HG03457 (cell line): Measurements from ENCODE around the gene FKBP5.
"Not testable (repeated sequence)": the region's sequence is repeated elsewhere in the genome, so short reads cannot be mapped to it uniquely, and the experiment has no call there.

Experiments
- ATAC-seq: cut with Tn5 transposase; IDR thresholded peaks from one replicate; pipeline ENCODE4 v1.9.1; 2021; ENCODE audit warnings: moderate number of reproducible peaks; ENCODE audit not compliant: unreplicated experiment

The FKBP5 gene

DNA sequence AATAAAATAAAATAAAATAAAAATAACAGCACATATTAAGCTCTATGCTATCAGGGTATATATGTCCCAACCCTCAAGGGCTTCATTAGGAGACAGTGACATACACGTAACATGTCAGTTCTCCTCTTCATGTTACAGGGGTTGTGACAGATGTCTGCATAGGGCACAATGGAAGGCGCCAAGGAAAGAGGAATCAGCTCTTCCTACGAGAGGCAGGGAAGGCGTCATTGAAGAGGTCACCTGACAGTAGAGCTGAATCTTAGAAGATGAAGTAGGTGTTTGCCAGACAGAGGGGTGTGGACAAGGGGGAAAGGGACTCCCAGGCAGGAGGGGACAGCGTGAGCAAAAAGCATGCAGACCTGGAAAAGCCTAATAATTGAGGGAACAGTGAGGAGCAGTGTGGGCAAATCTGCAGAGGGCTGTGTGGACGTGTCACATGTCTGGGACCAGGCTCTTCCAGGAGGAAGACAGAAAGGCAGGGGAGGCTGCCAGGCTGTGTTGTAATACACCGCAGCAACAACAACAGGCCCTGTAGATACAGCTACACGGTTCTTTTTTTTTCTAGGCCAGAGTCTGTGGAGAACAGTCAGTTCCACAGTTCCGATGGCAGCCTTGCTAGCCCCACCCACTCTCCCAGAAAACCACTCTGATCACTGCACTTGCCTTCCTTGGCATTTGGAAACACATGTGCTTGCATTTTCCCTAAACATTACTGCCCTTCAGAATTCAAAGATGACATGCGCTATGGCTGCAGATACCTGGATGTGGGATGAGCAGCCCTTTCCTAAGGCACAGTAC lies 2.5 kb upstream of the FKBP5 start:
- ATAC-seq = no peak

DNA sequence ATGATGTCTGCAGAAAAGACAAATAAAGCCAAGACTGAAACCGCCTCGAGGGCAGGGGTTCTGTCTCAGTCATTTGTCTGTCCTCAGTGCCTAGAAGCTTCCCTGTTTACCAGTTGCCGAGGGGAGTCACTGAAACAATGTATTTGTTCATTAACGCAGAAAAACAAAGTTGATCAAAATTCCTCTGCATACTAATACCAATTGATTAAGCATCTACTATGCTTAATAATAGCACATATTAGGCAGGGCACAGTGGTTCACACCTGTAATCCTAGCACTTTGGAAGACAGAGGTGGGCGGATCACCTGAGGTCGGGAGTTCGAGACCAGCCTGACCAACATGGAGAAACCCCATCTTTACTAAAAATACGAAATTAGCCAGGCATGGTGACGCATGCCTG lies 1.8 kb upstream of the FKBP5 start:
- no peak for ATAC-seq

DNA sequence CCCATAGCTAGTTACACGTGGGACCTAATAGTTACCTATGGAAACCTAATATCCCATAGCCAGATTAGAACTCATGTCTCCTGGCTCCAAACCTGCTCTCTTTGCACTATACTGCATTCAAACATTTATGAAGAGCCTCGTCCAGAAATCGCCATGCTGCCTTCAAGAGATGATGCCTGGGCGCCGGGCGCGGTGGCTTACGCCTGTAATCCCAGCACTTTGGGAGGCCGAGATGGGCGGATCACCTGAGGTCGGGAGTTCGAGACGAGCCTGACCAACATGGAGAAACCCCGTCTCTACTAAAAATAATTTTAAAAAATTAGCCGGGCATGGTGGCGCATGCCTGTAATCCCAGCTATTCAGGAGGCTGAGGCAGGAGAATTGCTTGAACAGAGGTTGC lies 1.3 kb upstream of the FKBP5 start:
- not testable (repeated sequence) for ATAC-seq

DNA sequence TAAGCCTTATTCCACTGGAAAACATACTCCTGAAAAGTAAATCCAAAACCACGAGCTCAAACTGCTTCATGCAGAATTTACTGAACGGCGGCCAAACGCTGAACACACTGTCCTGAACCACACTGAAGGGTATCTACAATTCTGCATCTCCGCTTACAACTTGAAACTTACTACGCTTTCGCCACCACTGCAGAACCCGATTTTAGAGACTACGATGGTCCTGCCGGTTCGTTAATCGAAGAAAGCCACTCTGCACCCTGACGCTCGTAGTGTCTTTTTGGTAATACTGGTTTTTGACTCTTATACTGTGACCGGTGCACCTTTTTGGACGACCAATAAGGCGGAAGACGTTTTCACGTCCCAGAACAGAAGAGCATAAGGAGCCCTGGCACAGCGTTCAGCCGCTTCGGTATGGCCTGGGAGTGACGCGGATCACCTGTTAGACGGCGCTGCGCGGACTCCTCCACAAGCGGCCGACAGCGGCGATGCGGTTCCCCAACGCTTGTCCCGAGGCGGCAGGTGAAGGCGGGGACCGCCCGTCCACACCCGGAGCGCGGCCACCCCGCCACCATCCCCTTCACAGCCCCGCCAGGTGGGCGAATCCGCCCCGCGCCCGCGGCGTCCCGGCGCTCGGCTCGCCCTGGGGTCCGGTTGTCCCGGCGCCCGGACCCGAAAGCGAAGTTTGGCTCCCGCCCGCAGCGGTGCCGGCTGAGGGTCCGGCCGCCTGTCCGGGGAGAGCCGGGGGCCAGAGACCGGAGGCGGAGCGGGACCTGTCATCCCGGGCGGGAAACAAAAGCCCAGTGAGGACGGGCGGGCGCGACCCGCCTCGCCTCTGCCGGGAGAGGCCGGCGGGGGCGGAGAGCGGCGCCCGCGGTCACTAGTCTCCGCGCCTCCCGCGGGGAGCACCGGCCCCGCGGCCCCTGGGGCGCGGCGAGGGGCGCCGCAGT lies 784 bp downstream of the FKBP5 start:
- ATAC-seq = peak; percentile 19

DNA sequence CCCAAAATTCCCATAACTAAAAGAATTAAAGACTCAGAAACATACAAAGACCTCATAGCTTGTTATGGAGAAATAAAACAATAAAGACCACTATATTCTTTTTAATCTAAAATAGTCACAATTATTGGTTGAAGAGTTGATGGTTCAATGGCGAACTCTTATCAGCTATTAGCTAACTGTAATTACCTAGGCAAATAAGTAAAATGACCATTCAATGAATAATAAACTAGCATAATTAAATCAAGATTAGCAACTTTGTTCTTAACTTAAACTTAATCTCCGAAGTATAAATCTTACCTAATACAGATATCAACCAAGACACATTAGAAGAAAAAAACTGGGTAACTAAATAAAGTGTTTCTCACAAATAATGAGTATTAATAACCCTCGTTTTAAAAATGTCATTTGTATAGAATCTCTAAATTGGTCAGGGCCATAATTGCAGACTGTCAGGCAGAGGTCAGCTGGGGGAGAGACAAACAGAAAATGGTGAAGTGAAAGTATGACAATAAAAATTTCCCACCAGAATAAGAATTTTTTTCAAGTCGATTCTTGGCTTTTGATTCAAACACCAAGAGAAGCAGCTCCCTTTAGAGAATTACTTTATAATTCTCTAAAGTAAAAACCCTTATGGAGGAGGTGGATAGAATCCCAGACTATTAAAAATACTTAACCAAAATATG lies 1.7 kb downstream of the FKBP5 start:
- ATAC-seq = no peak

DNA sequence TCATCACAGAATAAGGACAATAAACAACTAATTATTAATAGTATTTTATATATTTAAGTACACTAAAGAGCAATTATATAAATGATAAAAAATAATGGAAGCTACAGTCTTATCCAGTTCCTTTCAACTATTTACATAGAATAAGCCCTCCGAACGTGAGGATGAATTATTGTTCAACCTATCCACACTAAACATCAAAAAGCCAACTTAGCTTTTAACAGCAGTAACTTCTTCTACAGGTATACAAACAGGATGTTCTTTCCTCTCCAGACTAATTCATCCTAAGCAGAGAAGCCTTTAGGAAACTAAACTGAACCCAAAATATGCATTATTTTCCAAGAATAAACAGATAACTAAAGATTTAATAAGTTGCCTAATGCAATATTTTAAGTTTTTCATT lies 2.3 kb downstream of the FKBP5 start:
- no peak for ATAC-seq

DNA sequence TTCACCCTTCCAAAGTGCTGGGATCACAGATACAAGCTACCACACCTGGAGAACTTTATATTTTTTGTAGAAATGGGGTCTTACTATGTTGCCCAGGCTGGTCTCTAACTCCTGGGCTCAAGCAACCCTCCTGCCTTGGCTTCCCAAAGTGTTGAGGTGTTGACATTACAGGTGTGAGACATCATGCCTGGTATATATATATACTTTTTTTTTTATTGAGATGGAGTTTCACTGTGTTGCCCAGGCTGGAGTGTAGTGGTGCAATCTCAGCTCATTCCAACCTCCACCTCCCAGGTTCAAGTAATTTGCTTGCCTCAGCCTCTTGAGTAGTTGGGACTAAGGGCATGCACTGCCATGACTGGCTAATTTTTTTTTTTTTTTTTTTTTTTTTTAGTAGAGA lies 5.4 kb downstream of the FKBP5 start:
- ATAC-seq = no peak

DNA sequence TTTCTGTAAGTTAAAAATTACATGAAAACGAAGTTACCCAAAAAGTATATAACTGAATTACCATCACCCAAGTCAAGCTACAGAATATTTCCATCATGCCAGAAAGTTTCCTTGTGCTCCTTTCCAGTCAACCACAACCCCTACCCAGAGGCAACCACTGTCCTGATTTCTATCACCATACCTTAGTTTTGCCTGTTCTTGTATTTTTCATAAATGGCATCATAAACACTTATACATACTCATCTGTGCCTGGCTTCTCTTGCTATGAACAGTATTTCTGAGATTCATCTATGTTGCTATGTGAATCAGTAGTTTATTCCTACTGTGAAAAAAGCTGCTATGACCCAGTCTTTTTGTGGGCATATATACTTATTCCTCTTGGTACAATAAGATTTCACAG lies 7.4 kb downstream of the FKBP5 start:
- ATAC-seq = no peak

DNA sequence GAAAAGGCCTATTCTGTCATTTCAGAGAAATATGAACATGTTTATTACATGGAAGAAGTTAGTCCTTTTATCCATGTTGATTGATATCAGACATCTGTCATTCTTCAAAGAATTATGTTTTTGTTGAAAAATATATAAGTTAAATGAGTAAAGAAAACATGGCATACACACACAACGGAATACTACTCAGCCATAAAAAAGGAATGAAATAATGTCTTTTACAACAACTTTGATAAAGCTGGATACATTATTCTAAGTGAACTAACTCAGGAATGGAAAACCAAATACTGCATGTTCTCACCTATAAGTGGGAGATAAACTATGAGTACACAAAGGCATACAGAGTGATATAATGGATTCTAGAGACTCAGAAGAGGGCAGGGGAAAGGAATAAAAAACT lies 9.3 kb downstream of the FKBP5 start:
- ATAC-seq = no peak

DNA sequence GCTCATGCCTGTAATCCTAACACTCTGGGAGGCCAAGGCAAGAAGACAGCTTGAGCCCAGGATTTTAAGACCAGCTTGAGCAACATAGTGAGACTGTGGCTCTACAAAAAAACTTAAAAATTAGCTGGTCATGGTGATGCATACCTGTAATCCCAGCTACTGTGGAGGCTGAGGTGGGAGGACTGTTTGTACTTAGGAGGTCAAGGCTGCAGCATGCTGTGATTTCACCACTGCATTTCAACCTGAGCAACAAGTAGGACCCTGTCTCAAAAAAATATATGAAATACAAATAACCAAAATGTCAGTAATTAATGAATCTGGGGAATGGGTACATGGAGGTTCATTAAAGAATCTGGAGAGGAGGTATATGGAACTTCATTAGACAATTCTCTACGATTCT lies 9.9 kb downstream of the FKBP5 start:
- ATAC-seq = no peak

DNA sequence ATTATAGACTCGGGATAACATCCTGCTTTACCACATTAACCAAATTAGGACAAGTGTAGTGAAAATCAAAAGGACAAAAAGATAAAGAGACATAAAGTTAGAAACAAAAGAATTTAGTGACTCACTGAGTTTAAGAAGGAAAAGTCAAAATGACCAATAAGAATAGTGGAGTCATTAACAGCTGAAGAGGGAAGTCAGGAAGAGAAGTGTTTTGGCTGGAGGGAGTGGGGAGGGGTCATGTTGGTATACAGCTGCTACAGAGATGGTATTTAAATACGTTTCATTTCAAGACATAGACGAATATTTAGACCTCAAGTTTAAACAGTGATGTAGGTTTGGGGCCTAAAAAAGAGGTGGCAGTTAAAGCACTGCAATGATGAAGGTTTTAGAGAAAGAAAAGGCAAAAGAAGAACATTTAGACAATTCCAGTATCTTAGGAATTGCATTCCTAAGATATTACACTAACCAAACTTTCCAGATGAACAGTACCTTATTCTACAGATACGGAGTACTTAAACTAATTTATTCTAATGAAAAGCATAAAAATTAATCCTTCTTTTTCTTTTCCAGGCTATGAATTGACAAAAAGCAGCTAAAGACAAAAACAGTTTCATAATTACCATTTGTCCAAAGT lies 10.6 kb downstream of the FKBP5 start:
- no peak for ATAC-seq

DNA sequence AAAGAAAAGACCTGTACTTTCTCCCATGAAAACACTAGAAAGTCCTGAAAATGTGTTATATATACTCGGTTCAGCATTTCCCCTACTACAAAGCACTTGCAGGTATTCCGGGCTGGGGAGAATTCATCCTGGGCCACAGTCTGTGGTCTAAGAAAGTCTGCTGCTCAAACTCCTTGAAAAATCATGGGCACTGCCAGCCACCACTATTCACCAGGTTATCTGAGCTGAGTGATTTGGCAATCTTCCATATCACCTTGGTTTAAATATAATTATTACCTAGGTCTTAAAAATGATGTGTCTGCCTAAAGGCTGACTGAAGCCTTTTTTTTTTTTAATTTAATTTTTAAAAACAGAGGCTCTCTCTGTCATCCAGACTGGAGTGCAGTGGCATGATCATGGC lies 11.3 kb downstream of the FKBP5 start:
- ATAC-seq = no peak

DNA sequence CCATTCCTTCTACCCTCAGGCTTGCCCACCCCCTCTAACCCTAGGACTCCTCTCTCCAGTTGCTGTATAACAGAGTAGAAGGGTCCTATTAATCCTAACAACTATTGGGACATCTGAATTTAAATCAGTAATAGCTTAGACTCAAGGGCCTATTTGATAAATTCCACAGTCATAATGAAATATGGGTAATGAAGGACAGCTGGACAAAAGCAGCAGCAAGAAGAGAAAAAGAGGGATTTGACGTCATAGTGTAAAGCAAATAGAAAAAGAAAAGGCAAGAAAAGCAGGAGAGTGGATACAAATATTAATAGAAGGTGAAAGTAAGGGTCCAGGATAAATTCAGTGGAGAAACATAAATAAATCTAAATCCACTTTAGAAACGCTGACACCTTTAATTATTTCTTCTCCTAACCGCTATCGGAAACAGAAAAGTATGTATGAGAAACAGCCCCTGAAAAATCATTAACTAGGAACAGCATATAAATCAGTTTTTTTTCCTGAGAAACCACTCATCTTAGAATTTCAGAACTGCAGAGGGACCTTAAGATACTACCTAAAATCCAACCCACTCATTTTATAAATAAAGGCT lies 12.8 kb downstream of the FKBP5 start:
- ATAC-seq = no peak

DNA sequence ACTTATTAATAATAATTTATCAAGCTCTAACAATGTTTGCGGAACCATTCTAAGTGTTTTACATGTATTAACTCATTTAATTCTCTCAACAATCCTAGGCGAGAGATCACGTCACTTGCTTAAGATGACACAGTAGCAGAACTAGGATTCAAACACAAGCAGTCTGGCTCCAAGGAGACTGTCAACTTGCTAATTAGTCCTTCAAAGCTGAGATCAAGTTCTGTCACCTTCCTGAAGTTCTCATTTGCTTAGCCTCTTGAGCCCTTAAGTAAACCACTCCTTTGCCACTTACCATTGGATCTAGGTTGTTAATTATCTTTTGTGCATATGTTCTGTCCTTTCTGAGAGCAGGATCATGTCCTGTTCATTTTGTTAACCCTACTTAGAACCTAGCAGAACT lies 14.1 kb downstream of the FKBP5 start:
- no peak for ATAC-seq

DNA sequence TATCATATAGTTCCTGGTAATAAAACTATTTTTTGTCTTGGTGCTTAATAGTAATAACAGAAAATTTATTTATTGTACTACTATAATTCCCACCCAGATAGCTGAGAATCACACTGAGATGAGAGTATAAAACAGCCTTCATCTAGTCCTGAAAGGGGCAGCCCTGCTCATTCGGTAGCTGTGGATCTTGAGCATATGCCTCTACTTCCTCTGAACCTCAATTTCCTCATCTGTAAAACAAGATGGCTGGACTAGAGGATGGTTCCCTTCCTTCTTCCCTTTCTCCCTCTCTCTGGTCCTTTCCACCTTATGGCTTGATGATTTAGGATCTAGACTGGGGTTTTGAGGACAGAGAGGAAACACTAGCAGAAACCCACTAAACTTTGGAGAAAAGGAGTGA lies 15.0 kb downstream of the FKBP5 start:
- no peak for ATAC-seq

DNA sequence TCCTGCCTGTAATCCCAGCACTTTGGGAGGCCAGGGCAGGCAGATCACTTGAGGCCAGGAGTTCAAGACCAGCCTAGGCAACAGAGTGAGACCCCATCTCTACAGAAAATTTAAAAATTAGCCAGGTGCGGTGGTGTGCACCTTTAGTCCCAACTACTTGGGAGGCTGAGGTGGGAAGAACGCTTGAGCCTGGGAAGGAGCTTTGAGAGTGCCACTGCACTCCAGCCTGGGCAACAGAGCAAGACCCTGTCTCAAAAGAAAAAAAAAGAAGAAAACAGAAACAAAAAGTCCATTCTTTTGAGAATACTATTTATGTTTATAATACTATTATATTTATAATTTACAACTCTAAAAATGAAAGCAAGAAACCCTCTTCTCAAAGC lies 15.4 kb downstream of the FKBP5 start:
- not testable (repeated sequence) for ATAC-seq

DNA sequence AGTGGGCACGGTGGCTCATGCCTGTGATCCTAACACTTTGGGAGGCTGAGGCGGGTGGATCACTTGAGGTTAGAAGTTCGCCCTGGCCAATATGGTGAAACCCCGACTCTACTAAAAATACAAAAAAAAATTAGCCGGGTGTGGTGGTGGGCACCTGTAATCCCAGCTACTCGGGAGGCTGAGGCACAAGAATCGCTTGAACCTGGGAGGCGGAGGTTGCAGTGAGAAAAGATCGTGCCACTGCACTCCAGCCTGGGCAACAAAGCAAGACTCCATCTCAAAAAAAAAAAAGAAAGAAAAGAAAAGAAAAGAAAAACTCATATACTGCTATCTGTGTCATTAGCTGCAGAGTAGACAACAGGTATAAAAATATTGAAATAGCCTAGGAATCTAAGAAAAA lies 18.3 kb downstream of the FKBP5 start:
- not testable (repeated sequence) for ATAC-seq

DNA sequence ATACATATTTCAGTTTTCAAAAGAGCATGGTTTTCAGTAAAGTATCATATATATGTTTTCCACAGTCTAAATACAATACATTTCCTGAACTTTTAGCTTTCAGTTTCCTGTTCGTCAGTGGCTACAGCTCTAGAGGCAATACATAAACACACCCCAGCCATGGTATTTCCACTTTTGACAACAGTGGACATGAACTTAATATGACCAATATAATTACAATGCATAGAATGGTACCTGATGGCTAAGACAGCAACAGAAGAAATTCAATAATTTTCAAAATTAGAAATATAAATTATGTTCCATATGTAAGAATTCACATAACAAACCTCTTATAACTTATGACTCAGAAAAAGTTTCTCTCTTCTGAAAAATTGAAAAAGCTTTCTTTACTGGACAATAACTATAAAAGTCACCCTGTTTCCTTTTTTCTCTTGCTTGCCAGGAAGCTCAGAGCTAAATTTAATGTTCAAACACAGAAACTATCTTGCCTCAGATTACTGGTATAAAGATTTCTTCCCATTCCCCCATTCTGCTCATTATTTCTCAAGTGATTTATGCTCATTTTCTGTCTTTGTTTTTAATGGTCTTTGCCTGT lies 19.2 kb downstream of the FKBP5 start:
- no peak for ATAC-seq

DNA sequence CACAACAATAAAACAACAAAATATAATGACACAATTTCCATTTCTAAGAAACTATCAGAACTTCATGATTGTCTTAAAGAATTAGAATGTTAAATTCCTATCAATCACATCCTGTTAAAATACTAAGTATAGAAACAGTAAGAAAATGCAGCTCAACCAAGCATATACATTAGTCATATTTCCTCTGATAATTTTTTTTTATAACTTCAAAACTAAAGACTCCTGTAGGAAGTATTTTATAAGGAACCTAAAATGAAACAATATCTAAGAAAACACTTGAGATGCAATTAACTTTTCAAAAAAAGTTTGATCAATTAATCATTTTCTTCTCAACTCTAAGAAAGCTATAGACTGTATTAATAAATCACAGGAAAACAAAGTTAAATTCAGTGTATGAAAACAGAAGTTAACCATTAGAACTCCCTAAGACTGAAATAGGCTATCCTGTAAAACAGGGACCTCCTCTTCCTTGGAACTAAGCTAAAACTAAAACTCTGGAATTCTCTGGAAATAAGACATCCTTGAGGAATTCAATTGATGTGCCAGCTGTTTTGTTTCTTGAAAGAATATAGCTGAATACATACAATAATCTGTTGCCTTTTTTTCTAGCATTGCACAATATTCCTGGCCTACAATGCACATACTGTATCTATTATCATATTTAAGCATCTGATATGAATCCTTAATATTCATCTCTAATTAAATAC lies 19.8 kb downstream of the FKBP5 start:
- ATAC-seq = no peak

DNA sequence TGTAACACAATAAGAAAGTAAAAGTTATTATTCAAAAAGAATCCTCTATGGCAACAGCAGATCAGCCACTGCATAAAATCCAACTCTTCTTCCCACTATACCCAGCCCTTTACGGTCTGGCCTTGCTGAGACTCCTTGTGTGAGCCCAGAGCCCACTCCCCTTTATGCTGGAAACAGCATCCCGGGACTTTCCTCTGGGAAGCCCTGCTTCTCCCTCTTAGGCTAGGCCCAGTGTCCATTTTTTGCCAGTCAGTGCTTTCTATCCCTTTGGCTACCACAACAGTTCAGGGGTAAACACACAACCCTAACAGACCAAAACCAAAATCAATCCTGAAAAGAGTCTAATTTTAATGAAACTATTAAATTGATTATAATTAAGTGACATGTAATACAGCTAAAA lies 20.6 kb downstream of the FKBP5 start:
- ATAC-seq = no peak
